ENCODE data around the gene TCF7L2.

DNA sequence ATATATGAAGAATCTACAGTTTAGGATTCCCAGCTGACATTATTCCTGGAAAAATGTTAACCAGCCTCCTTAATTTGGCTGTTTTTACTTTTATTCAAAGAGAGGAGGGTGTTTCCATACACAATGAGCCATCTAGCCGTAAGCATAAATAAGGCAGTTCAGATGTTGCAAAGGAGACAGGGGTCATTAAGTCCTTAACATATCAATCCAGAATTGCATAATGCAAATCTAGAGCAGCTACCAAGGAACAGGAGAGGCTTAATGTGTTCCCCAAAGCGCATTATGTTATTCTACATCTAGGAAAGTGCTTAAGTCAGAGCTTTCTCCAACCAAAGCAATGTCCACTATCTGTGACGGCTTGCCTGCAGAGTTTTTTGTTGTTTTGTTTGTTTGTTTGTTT, 32.4 kb upstream of the TCF7L2 start:
- TF ChIP-seq REST (IDR thresholded peaks at IDR 0.05; ENCODE audit: insufficient replicate concordance, low read depth) (no peak), POLR2AphosphoS5 (IDR thresholded peaks at IDR 0.05; ENCODE audit: low read depth) (no peak), SPI1 (IDR thresholded peaks at IDR 0.05; ENCODE audit: borderline replicate concordance, low read depth) (no peak), GABPA (IDR thresholded peaks at IDR 0.05; ENCODE audit: low read depth) (no peak)
- TF ChIP-seq, protein P1, sequence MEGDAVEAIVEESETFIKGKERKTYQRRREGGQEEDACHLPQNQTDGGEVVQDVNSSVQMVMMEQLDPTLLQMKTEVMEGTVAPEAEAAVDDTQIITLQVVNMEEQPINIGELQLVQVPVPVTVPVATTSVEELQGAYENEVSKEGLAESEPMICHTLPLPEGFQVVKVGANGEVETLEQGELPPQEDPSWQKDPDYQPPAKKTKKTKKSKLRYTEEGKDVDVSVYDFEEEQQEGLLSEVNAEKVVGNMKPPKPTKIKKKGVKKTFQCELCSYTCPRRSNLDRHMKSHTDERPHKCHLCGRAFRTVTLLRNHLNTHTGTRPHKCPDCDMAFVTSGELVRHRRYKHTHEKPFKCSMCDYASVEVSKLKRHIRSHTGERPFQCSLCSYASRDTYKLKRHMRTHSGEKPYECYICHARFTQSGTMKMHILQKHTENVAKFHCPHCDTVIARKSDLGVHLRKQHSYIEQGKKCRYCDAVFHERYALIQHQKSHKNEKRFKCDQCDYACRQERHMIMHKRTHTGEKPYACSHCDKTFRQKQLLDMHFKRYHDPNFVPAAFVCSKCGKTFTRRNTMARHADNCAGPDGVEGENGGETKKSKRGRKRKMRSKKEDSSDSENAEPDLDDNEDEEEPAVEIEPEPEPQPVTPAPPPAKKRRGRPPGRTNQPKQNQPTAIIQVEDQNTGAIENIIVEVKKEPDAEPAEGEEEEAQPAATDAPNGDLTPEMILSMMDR (IDR thresholded peaks at IDR 0.05; ENCODE audit: insufficient read depth, low read length), result no peak
